ENCODE measurements around the gene CYP21A2.
"Not testable (repeated sequence)": the region's sequence is repeated elsewhere in the genome, so short reads cannot be mapped to it uniquely, and the experiment has no call there.

The CYP21A2 gene

GRCh38 chr6:32046450-32047083, 8.4 kb downstream of the CYP21A2 start:
- Histone ChIP-seq H3K4me3 (ENCODE audit: low read length) (no peak overlapping the region), H3K27ac (ENCODE audit: low read depth, low read length) (no peak overlapping the region), H3K36me3 (ENCODE audit: insufficient read depth, low read length) (no peaks in the 10 kb centered on the region), H3K4me1 (ENCODE audit: insufficient read depth, low read length) (no peaks in the 10 kb centered on the region), H3K27me3 (ENCODE audit: insufficient read depth, low read length) (no peaks in the 10 kb centered on the region), H3K9me3 (ENCODE audit: insufficient read depth, low read depth, low read length) (no peaks in the 10 kb centered on the region), H3K9ac (ENCODE audit: low read depth, low read length) (no peak overlapping the region)
- 78% methylated on average over 14 of the region's 14 CpGs for WGBS

- Histone ChIP-seq H3K27me3 (ENCODE audit: insufficient read depth, low read length) (no peaks in the 10 kb centered on the region), H3K4me1 (ENCODE audit: insufficient read depth, low read length) (no peaks in the 10 kb centered on the region), H3K27ac (ENCODE audit: low read depth, low read length) (no peak overlapping the region), H3K9ac (ENCODE audit: low read depth, low read length) (no peak overlapping the region), H3K4me3 (ENCODE audit: low read length) (no peak overlapping the region), H3K9me3 (ENCODE audit: insufficient read depth, low read depth, low read length) (no peaks in the 10 kb centered on the region), H3K36me3 (ENCODE audit: insufficient read depth, low read length) (no peaks in the 10 kb centered on the region)
- 71% methylated on average over 10 of the region's 11 CpGs for WGBS
These were observed 8.9 kb downstream of the CYP21A2 start for GRCh38 chr6:32047084-32047478.

GRCh38 chr6:32047539-32047854, 9.3 kb downstream of the CYP21A2 start:
- Histone ChIP-seq H3K27ac (ENCODE audit: low read depth, low read length) (no peak overlapping the region), H3K4me3 (ENCODE audit: low read length) (no peak overlapping the region), H3K9me3 (ENCODE audit: insufficient read depth, low read depth, low read length) (no peaks in the 10 kb centered on the region), H3K4me1 (ENCODE audit: insufficient read depth, low read length) (no peaks in the 10 kb centered on the region), H3K9ac (ENCODE audit: low read depth, low read length) (no peak overlapping the region), H3K36me3 (ENCODE audit: insufficient read depth, low read length) (no peaks in the 10 kb centered on the region), H3K27me3 (ENCODE audit: insufficient read depth, low read length) (no peaks in the 10 kb centered on the region)
- 88% methylated on average over 6 of the region's 6 CpGs for WGBS

GRCh38 chr6:32047855-32048766, 9.9 kb downstream of the CYP21A2 start:
- H3K27me3 ChIP-seq (ENCODE audit: insufficient read depth, low read length) = no peaks in the 10 kb centered on the region
- WGBS = 70% methylated on average over 42 of the region's 42 CpGs
- no peak overlapping the region for H3K4me3 ChIP-seq (ENCODE audit: low read length)

GRCh38 chr6:32049149-32049548, 10.9 kb downstream of the CYP21A2 start:
- not testable (repeated sequence) for H3K4me1 ChIP-seq (ENCODE audit: insufficient read depth, low read length); H3K27me3 ChIP-seq (ENCODE audit: insufficient read depth, low read length); H3K9ac ChIP-seq (ENCODE audit: low read depth, low read length); H3K36me3 ChIP-seq (ENCODE audit: insufficient read depth, low read length); H3K27ac ChIP-seq (ENCODE audit: low read depth, low read length); H3K9me3 ChIP-seq (ENCODE audit: insufficient read depth, low read depth, low read length); H3K4me3 ChIP-seq (ENCODE audit: low read length)
- WGBS = 91% methylated on average over 21 of the region's 21 CpGs

More at GRCh38 chr6:32047855-32048766, 9.9 kb downstream of the CYP21A2 start:
- no peak overlapping the region for H3K9ac ChIP-seq (ENCODE audit: low read depth, low read length)
- no peaks in the 10 kb centered on the region for H3K36me3 ChIP-seq (ENCODE audit: insufficient read depth, low read length)
- H3K27ac ChIP-seq (ENCODE audit: low read depth, low read length) = no peak overlapping the region
- H3K4me1 ChIP-seq (ENCODE audit: insufficient read depth, low read length) = no peaks in the 10 kb centered on the region
- no peaks in the 10 kb centered on the region for H3K9me3 ChIP-seq (ENCODE audit: insufficient read depth, low read depth, low read length)

- not testable (repeated sequence) for H3K4me1 ChIP-seq (ENCODE audit: insufficient read depth, low read length); H3K36me3 ChIP-seq (ENCODE audit: insufficient read depth, low read length); H3K27me3 ChIP-seq (ENCODE audit: insufficient read depth, low read length); H3K9ac ChIP-seq (ENCODE audit: low read depth, low read length); H3K27ac ChIP-seq (ENCODE audit: low read depth, low read length); H3K9me3 ChIP-seq (ENCODE audit: insufficient read depth, low read depth, low read length); H3K4me3 ChIP-seq (ENCODE audit: low read length)
- WGBS = 94% methylated on average over 7 of the region's 11 CpGs
These were observed 11.5 kb downstream of the CYP21A2 start for GRCh38 chr6:32049736-32050135.

- Histone ChIP-seq H3K9me3 (ENCODE audit: insufficient read depth, low read depth, low read length) (no peaks in the 10 kb centered on the region), H3K4me1 (ENCODE audit: insufficient read depth, low read length) (no peaks in the 10 kb centered on the region), H3K4me3 (ENCODE audit: low read length) (no peak overlapping the region), H3K9ac (ENCODE audit: low read depth, low read length) (no peak overlapping the region), H3K27me3 (ENCODE audit: insufficient read depth, low read length) (no peaks in the 10 kb centered on the region), H3K36me3 (ENCODE audit: insufficient read depth, low read length) (no peaks in the 10 kb centered on the region), H3K27ac (ENCODE audit: low read depth, low read length) (no peak overlapping the region)
- WGBS = 88% methylated on average over 5 of the region's 5 CpGs
These were observed 12.3 kb downstream of the CYP21A2 start for GRCh38 chr6:32050562-32050961.

- H3K4me3 ChIP-seq (ENCODE audit: low read length); H3K27ac ChIP-seq (ENCODE audit: low read depth, low read length); H3K9ac ChIP-seq (ENCODE audit: low read depth, low read length); H3K36me3 ChIP-seq (ENCODE audit: insufficient read depth, low read length); H3K4me1 ChIP-seq (ENCODE audit: insufficient read depth, low read length); H3K27me3 ChIP-seq (ENCODE audit: insufficient read depth, low read length); H3K9me3 ChIP-seq (ENCODE audit: insufficient read depth, low read depth, low read length): not testable (repeated sequence)
- WGBS = 89% methylated on average over 20 of the region's 20 CpGs
These were observed 14.4 kb downstream of the CYP21A2 start for GRCh38 chr6:32052626-32053025.

- H3K9me3 ChIP-seq (ENCODE audit: insufficient read depth, low read depth, low read length); H3K4me3 ChIP-seq (ENCODE audit: low read length); H3K27ac ChIP-seq (ENCODE audit: low read depth, low read length); H3K36me3 ChIP-seq (ENCODE audit: insufficient read depth, low read length); H3K27me3 ChIP-seq (ENCODE audit: insufficient read depth, low read length); H3K9ac ChIP-seq (ENCODE audit: low read depth, low read length); H3K4me1 ChIP-seq (ENCODE audit: insufficient read depth, low read length): not testable (repeated sequence)
- WGBS = 94% methylated on average over 13 of the region's 13 CpGs
These were observed 15.1 kb downstream of the CYP21A2 start for GRCh38 chr6:32053314-32053713.

- 91% methylated on average over 20 of the region's 21 CpGs for WGBS
- H3K9ac ChIP-seq (ENCODE audit: low read depth, low read length); H3K4me1 ChIP-seq (ENCODE audit: insufficient read depth, low read length); H3K9me3 ChIP-seq (ENCODE audit: insufficient read depth, low read depth, low read length); H3K27ac ChIP-seq (ENCODE audit: low read depth, low read length); H3K27me3 ChIP-seq (ENCODE audit: insufficient read depth, low read length); H3K36me3 ChIP-seq (ENCODE audit: insufficient read depth, low read length); H3K4me3 ChIP-seq (ENCODE audit: low read length): not testable (repeated sequence)
These were observed 17.5 kb downstream of the CYP21A2 start for GRCh38 chr6:32055756-32056155.

- Histone ChIP-seq H3K9me3 (ENCODE audit: insufficient read depth, low read depth, low read length) (no peaks in the 10 kb centered on the region), H3K9ac (ENCODE audit: low read depth, low read length) (no peak overlapping the region), H3K27ac (ENCODE audit: low read depth, low read length) (no peak overlapping the region), H3K4me3 (ENCODE audit: low read length) (no peak overlapping the region), H3K36me3 (ENCODE audit: insufficient read depth, low read length) (no peaks in the 10 kb centered on the region), H3K27me3 (ENCODE audit: insufficient read depth, low read length) (no peaks in the 10 kb centered on the region), H3K4me1 (ENCODE audit: insufficient read depth, low read length) (no peaks in the 10 kb centered on the region)
- WGBS = 97% methylated on average over 7 of the region's 7 CpGs
These were observed 18.0 kb downstream of the CYP21A2 start for GRCh38 chr6:32056254-32056653.

Data from HUES64 (cell line).